Hepatocyte (in vitro differentiated cells): ENCODE measurements around the gene HAO2. TPM values are rescaled to one million over a fixed set of nuclear protein-coding genes. Genes with fewer than 3 reads are reported as not detected.

Source experiments
- DNase-seq: peaks from one replicate; pipeline ENCODE4 v3.0.0-alpha.2; 2016; ENCODE audit warnings: low spot score
- H2AFZ ChIP-seq: fragments of 200-600 bp; sonication (generic); 2 replicates; pipeline ENCODE4 v1.6.0; 2016; ENCODE audit warnings: antibody characterized with exemption, mild to moderate bottlenecking
- H3K27ac ChIP-seq: fragments of 200-600 bp; sonication (generic); 2 replicates; pipeline ENCODE4 v1.5.1; 2016; ENCODE audit warnings: mild to moderate bottlenecking
- H3K27me3 ChIP-seq: fragments of 200-600 bp; sonication (generic); 2 replicates; pipeline ENCODE4 v1.6.1; 2016
- H3K36me3 ChIP-seq: fragments of 200-600 bp; sonication (generic); replicated peaks from 2 replicates; pipeline ENCODE4 v1.5.1; 2016; ENCODE audit warnings: low read depth; ENCODE audit not compliant: insufficient read depth
- H3K4me1 ChIP-seq: fragments of 200-600 bp; sonication (generic); 2 replicates; pipeline ENCODE4 v1.5.1; 2016; ENCODE audit warnings: mild to moderate bottlenecking, moderate library complexity; ENCODE audit not compliant: insufficient read depth
- H3K4me2 ChIP-seq: fragments of 200-600 bp; sonication (generic); 2 replicates; pipeline ENCODE4 v1.6.0; 2016
- H3K4me3 ChIP-seq: fragments of 200-600 bp; sonication (generic); 2 replicates; pipeline ENCODE4 v1.5.1; 2016; ENCODE audit warnings: mild to moderate bottlenecking
- H3K79me2 ChIP-seq: fragments of 200-600 bp; sonication (generic); 2 replicates; pipeline ENCODE4 v1.6.0; 2017; ENCODE audit warnings: mild to moderate bottlenecking
- H3K9me2 ChIP-seq: fragments of 200-600 bp; sonication (generic); replicated peaks from 2 replicates; pipeline ENCODE4 v1.6.0; 2017; ENCODE audit warnings: mild to moderate bottlenecking; ENCODE audit not compliant: insufficient read depth
- H3K9me3 ChIP-seq: fragments of 200-600 bp; sonication (generic); 2 replicates; pipeline ENCODE4 v1.5.1; 2016; ENCODE audit warnings: low read depth, mild to moderate bottlenecking
- H4K20me1 ChIP-seq: fragments of 200-600 bp; sonication (generic); 2 replicates; pipeline ENCODE4 v1.6.0; 2016; ENCODE audit warnings: mild to moderate bottlenecking; ENCODE audit not compliant: insufficient read depth, poor library complexity, severe bottlenecking
- CTCF ChIP-seq: fragments of 200-600 bp; sonication (generic); IDR thresholded peaks from 2 replicates; pipeline ENCODE4 v1.5.1; 2016; ENCODE audit warnings: antibody characterized with exemption, mild to moderate bottlenecking; ENCODE audit not compliant: poor library complexity
- EZH2 ChIP-seq: fragments of 200-600 bp; sonication (generic); IDR thresholded peaks from 2 replicates; pipeline ENCODE4 v1.6.1; 2016; ENCODE audit warnings: antibody characterized with exemption, mild to moderate bottlenecking, borderline replicate concordance
- EZH2phosphoT487 ChIP-seq: fragments of 200-600 bp; sonication (generic); IDR thresholded peaks from one replicate; pipeline ENCODE4 v1.6.1; 2018; ENCODE audit warnings: antibody characterized with exemption, mild to moderate bottlenecking, low read depth, moderate library complexity; ENCODE audit not compliant: unreplicated experiment, severe bottlenecking
- WGBS: methylation state at CpG from one replicate; pipeline ENCODE4 v1.1.6; 2016; ENCODE audit warnings: low lambda C conversion rate; ENCODE audit errors: missing lambda C conversion rate; 5-methylcytosine and 5-hydroxymethylcytosine counted together
- polyA plus RNA-seq: library from polyadenylated mRNA; unstranded; fragments of >200 nt; fragmentation: Nextera tagmentation; extraction: Ambion mirVana; gene quantifications from 2 replicates; pipeline ENCODE4 v1.2.1, GENCODE V29; 2016
- small RNA-seq: library from RNA; depleted of rRNA; stranded (forward); fragments of <200 nt; gene quantifications from one replicate; pipeline ENCODE3, GENCODE V24; 2014
- total RNA-seq: library from RNA; depleted of rRNA; stranded (reverse); fragments of >200 nt; gene quantifications from 2 replicates; pipeline ENCODE4 v1.2.3, GENCODE V29; 2014

HAO2 gene
- total and polyA plus RNA-seq, 2 experiments from 2014 or later: 14.2 to 16.6 TPM

GRCh38 chr1:119438761-119439160 is 70.2 kb downstream of the HAO2 start:
- DNase-seq: no peak
- H3K79me2 ChIP-seq: no peaks in the 10 kb centered on the region
- TF ChIP-seq CTCF (no peak), EZH2phosphoT487 (no peak), EZH2 (no peak)
- H2AFZ ChIP-seq: no peak overlapping the region
- H4K20me1 ChIP-seq: no peaks in the 10 kb centered on the region
- peaks cover 37% of the 10 kb centered on the region for H3K4me1 ChIP-seq
- no peaks in the 10 kb centered on the region for H3K36me3 ChIP-seq
- H3K4me3 ChIP-seq: no peak overlapping the region
- WGBS: 88% methylated on average over 2 of the region's 2 CpGs
- no peaks in the 10 kb centered on the region for H3K9me3 ChIP-seq
- peak overlapping the region; percentile 90 for H3K27ac ChIP-seq
- no peaks in the 10 kb centered on the region for H3K9me2 ChIP-seq
- H3K4me2 ChIP-seq: peak overlapping the region; percentile 5
- H3K27me3 ChIP-seq: no peaks in the 10 kb centered on the region

GRCh38 chr1:119440721-119441307 is 72.2 kb downstream of the HAO2 start:
- no peaks in the 10 kb centered on the region for H3K9me2 ChIP-seq
- H3K27me3 ChIP-seq: no peaks in the 10 kb centered on the region
- peak overlapping the region; percentile 39 for H3K4me2 ChIP-seq
- no peak overlapping the region for H2AFZ ChIP-seq
- no peak for TF ChIP-seq EZH2phosphoT487
- TF ChIP-seq EZH2: no peak
- no peak for TF ChIP-seq CTCF
- no peak overlapping the region for H3K4me3 ChIP-seq
- no peaks in the 10 kb centered on the region for H3K36me3 ChIP-seq
- peaks cover 37% of the 10 kb centered on the region for H3K4me1 ChIP-seq
- WGBS: 65% methylated on average over 8 of the region's 8 CpGs
- H3K9me3 ChIP-seq: no peaks in the 10 kb centered on the region
- H4K20me1 ChIP-seq: no peaks in the 10 kb centered on the region
- H3K79me2 ChIP-seq: no peaks in the 10 kb centered on the region
- peak overlapping the region; percentile 90 for H3K27ac ChIP-seq
- no peak for DNase-seq

GRCh38 chr1:119442756-119443155 is 74.2 kb downstream of the HAO2 start:
- H3K36me3 ChIP-seq: no peaks in the 10 kb centered on the region
- peaks cover 37% of the 10 kb centered on the region for H3K4me1 ChIP-seq
- no peak overlapping the region for H2AFZ ChIP-seq
- no peak overlapping the region for H3K4me3 ChIP-seq
- no peaks in the 10 kb centered on the region for H3K9me2 ChIP-seq
- WGBS: 68% methylated on average over 6 of the region's 6 CpGs
- no peak for TF ChIP-seq EZH2phosphoT487
- no peak for TF ChIP-seq CTCF
- TF ChIP-seq EZH2: no peak
- H3K9me3 ChIP-seq: no peaks in the 10 kb centered on the region
- no peaks in the 10 kb centered on the region for H3K79me2 ChIP-seq
- no peak for DNase-seq
- no peaks in the 10 kb centered on the region for H4K20me1 ChIP-seq
- peak overlapping the region; percentile 90 for H3K27ac ChIP-seq
- H3K27me3 ChIP-seq: no peaks in the 10 kb centered on the region
- H3K4me2 ChIP-seq: peak overlapping the region; percentile 34

Small RNA genes within 50 kb of the gene (small RNA-seq; reads per million reads assigned to genes)
- not detected for gene RNU1-75P

Other genes with a start within 250 kb of the HAO2 start
- gene WARS2, start 228.1 kb upstream of the HAO2 start, total RNA-seq: 18.3 and 19.3 TPM in 2 replicates
- gene WARS2, start 228.1 kb upstream of the HAO2 start, polyA plus RNA-seq: 6.2 and 10.4 TPM in 2 replicates
- gene HSD3B2, start 46.4 kb downstream of the HAO2 start, total RNA-seq: 3.4 and 7.3 TPM in 2 replicates
- 2.2 and 4.6 TPM in 2 replicates for gene HSD3B2, start 46.4 kb downstream of the HAO2 start, polyA plus RNA-seq
- 62.4 and 101 TPM in 2 replicates for gene HSD3B1, start 138.4 kb downstream of the HAO2 start, total RNA-seq
- gene HSD3B1, start 138.4 kb downstream of the HAO2 start, polyA plus RNA-seq: 38.3 and 44.8 TPM in 2 replicates